HCT116 (cell line): ENCODE results near the gene KLHL2. TPM values are rescaled to one million over a fixed set of nuclear protein-coding genes. Genes with fewer than 3 reads are reported as not detected.

Experiments
- ATAC-seq: fragments of 200-7000 bp; cut with Tn5 transposase; 2 replicates; pipeline ENCODE4 v1.9.1; 2020; ENCODE audit warnings: mild to moderate bottlenecking, moderate library complexity
- BruUV-seq: library from RNA; stranded (reverse); fragments of 400-500 nt; replicated peaks from 2 replicates; lab custom pipeline; 2021; lab: Mats Ljungman, UMichigan
- CTCF ChIA-PET: fragments of 300-600 bp; sonication (Branson Sonifier 250); formaldehyde crosslinking; loops from one replicate; lab custom pipeline; 2021; ENCODE audit warnings: antibody characterized with exemption; lab: Charles Lee
- POLR2A ChIA-PET: fragments of 300-600, 350-600 bp; sonication (Branson Sonifier 250); formaldehyde crosslinking; loops from one replicate; lab custom pipeline; 2021; ENCODE audit warnings: antibody characterized with exemption; lab: Charles Lee
- RAD21 ChIA-PET, 2 experiments: fragments of 300-600 bp; sonication (Branson Sonifier 250); formaldehyde crosslinking; loops; one replicate each; lab custom pipeline; 2023; ENCODE audit warnings: low total read pairs in 2 of 2; ENCODE audit not compliant: uncharacterized antibody in 2 of 2, unreplicated experiment in 2 of 2, low non-redundant PET in 1 of 2; lab: Charles Lee
- DNase-seq: peaks from one replicate; pipeline ENCODE4 v3.0.0-alpha.2; 2010; ENCODE audit warnings: low read depth, low spot score
- H2AFZ ChIP-seq: fragments of 200-600 bp; shearing (Covaris generic), sonication (generic); 2 replicates; pipeline ENCODE4 v1.6.1; 2017; ENCODE audit warnings: low read depth, mixed run types, mixed read lengths, antibody characterized with exemption, low read length; ENCODE audit not compliant: poor library complexity, severe bottlenecking
- H3K27ac ChIP-seq: 2 replicates; pipeline ENCODE4 v1.5.1; 2012; ENCODE audit warnings: low read depth, low read length
- H3K27me3 ChIP-seq: fragments of 200-600 bp; sonication (generic); 2 replicates; pipeline ENCODE4 v1.6.1; 2016; ENCODE audit warnings: mixed run types, low read length, mixed read lengths; ENCODE audit not compliant: insufficient read depth
- H3K36me3 ChIP-seq, 2 experiments: fragments of 200-500 bp in 1 of 2; fragments of 200-600 bp in 1 of 2; sonication (Bioruptor generic) in 1 of 2; sonication (generic) in 1 of 2; 2 replicates each; pipeline versions ENCODE4 v1.5.1 to v1.6.1; 2014 to 2016; ENCODE audit warnings: low read length in 2 of 2, inconsistent platforms in 1 of 2, mixed read lengths in 1 of 2, mixed run types in 1 of 2; ENCODE audit not compliant: insufficient read depth in 2 of 2, control insufficient read depth in 1 of 2
- H3K4me1 ChIP-seq, 2 experiments: fragments of 200-600 bp in 1 of 2; sonication (generic) in 1 of 2; 2 replicates each; pipeline versions ENCODE4 v1.5.1 to v1.6.1; 2012 to 2017; ENCODE audit warnings: low read length in 2 of 2, inconsistent platforms in 1 of 2, mild to moderate bottlenecking in 1 of 2, mixed read lengths in 1 of 2, mixed run types in 1 of 2, moderate library complexity in 1 of 2; ENCODE audit not compliant: insufficient read depth in 2 of 2, control insufficient read depth in 1 of 2
- H3K4me2 ChIP-seq: fragments of 200-600 bp; sonication (generic); 2 replicates; pipeline ENCODE4 v1.6.1; 2017; ENCODE audit warnings: mixed run types, low read length, mixed read lengths
- H3K4me3 ChIP-seq, 2 experiments: fragments of 200-600 bp in 1 of 2; sonication (generic) in 1 of 2; replicated peaks in 1 of 2; 2 replicates each; pipeline ENCODE4 v1.5.1; 2011 to 2016; ENCODE audit warnings: low read length in 2 of 2, control low read depth in 1 of 2, low read depth in 1 of 2, mild to moderate bottlenecking in 1 of 2, mixed read lengths in 1 of 2, mixed run types in 1 of 2
- H3K79me2 ChIP-seq: fragments of 200-600 bp; sonication (generic); 2 replicates; pipeline ENCODE4 v1.6.1; 2017; ENCODE audit warnings: mild to moderate bottlenecking, mixed run types, low read length, moderate library complexity, mixed read lengths; ENCODE audit not compliant: insufficient read depth
- H3K9ac ChIP-seq: fragments of 200-600 bp; sonication (generic); 2 replicates; pipeline ENCODE4 v1.6.1; 2016; ENCODE audit warnings: low read length, mixed read lengths
- H3K9me2 ChIP-seq: fragments of 200-600 bp; sonication (generic), shearing (Covaris generic); 2 replicates; pipeline ENCODE4 v1.6.1; 2017; ENCODE audit warnings: mixed run types, mild to moderate bottlenecking, moderate library complexity; ENCODE audit not compliant: insufficient read depth
- H3K9me3 ChIP-seq, 2 experiments: fragments of 200-500 bp in 1 of 2; fragments of 200-600 bp in 1 of 2; sonication (Bioruptor generic) in 1 of 2; sonication (generic) in 1 of 2; 2 replicates each; pipeline ENCODE4 v1.6.1; 2014 to 2017; ENCODE audit warnings: low read length in 2 of 2, mixed read lengths in 2 of 2, inconsistent platforms in 1 of 2, low read depth in 1 of 2, mild to moderate bottlenecking in 1 of 2, mixed run types in 1 of 2, moderate library complexity in 1 of 2; ENCODE audit not compliant: control insufficient read depth in 1 of 2, insufficient read depth in 1 of 2
- H4K20me1 ChIP-seq: fragments of 200-600 bp; sonication (generic), shearing (Covaris generic); 2 replicates; pipeline ENCODE4 v1.6.1; 2017; ENCODE audit warnings: mixed run types, mild to moderate bottlenecking, moderate library complexity; ENCODE audit not compliant: insufficient read depth
- CBX3 ChIP-seq: IDR thresholded peaks from 2 replicates; pipeline ENCODE4 v1.6.1; 2012; ENCODE audit warnings: low read depth
- EGR1 ChIP-seq: IDR thresholded peaks from 2 replicates; pipeline ENCODE4 v1.6.1; 2012; ENCODE audit warnings: low read depth
- EZH2 ChIP-seq: fragments of 200-600 bp; sonication (generic); IDR thresholded peaks from 2 replicates; pipeline ENCODE4 v1.6.1; 2017; ENCODE audit warnings: antibody characterized with exemption, mixed run types
- POLR2A ChIP-seq: IDR thresholded peaks from 2 replicates; pipeline ENCODE4 v1.7.0; 2011; ENCODE audit warnings: borderline replicate concordance; ENCODE audit not compliant: insufficient read depth, insufficient read length; ENCODE audit errors: extremely low read depth
- RAD21 ChIP-seq: IDR thresholded peaks from 2 replicates; pipeline ENCODE4 v1.6.1; 2012; ENCODE audit warnings: low read depth, mild to moderate bottlenecking
- SP1 ChIP-seq: IDR thresholded peaks from 2 replicates; pipeline ENCODE4 v1.6.1; 2012; ENCODE audit warnings: low read depth
- SRF ChIP-seq: IDR thresholded peaks from 2 replicates; pipeline ENCODE4 v1.6.1; 2012; ENCODE audit warnings: low read depth
- intact Hi-C: fragments of 100-400 bp; cut with micrococcal nuclease; formaldehyde crosslinking; loops from 2 replicates; pipeline ENCODE4 v1.10.0; 2022
- total RNA-seq: library from RNA; stranded (reverse); gene quantifications from one replicate; pipeline ENCODE4 v1.2.1, GENCODE V29; 2021; ENCODE audit not compliant: unreplicated experiment
- TF ChIP-seq, protein P1 (sequence below): IDR thresholded peaks from 2 replicates; pipeline ENCODE4 v1.6.1; 2012
- TF ChIP-seq, protein P2 (sequence below): IDR thresholded peaks from 2 replicates; pipeline ENCODE4 v1.6.1; 2012; ENCODE audit warnings: low read depth

The KLHL2 gene
- total RNA-seq, 1 experiment from 2014 or later: 24.6 TPM

DNA sequence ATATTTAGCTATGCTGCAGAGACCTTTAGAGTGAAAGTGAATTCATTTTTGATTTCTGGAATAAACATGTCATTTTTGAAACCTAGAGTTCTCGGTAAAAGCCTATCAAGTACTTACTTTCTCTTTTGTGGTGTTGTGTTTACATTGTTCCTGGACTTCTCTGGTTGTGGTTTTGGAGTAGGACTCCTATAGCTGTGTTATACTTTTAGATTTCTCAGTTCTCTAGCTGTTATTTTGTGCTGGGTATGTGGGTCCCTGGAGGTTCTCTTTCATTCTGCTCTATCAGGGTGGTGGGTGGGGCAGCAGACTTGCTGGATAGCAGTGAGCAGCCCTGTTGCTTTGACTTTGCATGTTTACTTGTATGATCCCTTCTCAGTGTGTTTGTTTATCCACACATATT, 94.5 kb downstream of the KLHL2 start:
- Histone ChIP-seq H3K4me1 (no peaks in the 10 kb centered on the region), H3K9ac (no peak overlapping the region), H3K79me2 (no peaks in the 10 kb centered on the region), H3K27ac (no peak overlapping the region), H3K36me3 (peaks cover 0 to 9% of the 10 kb centered on the region in 2 experiments; a peak in 1 of 4 replicates), H4K20me1 (peaks cover 3% of the 10 kb centered on the region; the same call in 1 of the 2 replicates), H3K9me2 (no peaks in the 10 kb centered on the region), H3K9me3 (no peaks in the 10 kb centered on the region), H3K27me3 (no peaks in the 10 kb centered on the region), H3K4me2 (no peak overlapping the region), H3K4me3 (no peak overlapping the region), H2AFZ (no peak overlapping the region)
- intact Hi-C loops: no loop called here
- ChIA-PET RAD21 (no interaction called here), POLR2A (no interaction called here), CTCF (no interaction called here)
- TF ChIP-seq RAD21 (no peak), SRF (no peak), EGR1 (no peak), SP1 (no peak), EZH2 (no peak), POLR2A (no peak), CBX3 (no peak)
- TF ChIP-seq, protein P1, sequence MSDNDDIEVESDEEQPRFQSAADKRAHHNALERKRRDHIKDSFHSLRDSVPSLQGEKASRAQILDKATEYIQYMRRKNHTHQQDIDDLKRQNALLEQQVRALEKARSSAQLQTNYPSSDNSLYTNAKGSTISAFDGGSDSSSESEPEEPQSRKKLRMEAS: no peak
- TF ChIP-seq, protein P2, sequence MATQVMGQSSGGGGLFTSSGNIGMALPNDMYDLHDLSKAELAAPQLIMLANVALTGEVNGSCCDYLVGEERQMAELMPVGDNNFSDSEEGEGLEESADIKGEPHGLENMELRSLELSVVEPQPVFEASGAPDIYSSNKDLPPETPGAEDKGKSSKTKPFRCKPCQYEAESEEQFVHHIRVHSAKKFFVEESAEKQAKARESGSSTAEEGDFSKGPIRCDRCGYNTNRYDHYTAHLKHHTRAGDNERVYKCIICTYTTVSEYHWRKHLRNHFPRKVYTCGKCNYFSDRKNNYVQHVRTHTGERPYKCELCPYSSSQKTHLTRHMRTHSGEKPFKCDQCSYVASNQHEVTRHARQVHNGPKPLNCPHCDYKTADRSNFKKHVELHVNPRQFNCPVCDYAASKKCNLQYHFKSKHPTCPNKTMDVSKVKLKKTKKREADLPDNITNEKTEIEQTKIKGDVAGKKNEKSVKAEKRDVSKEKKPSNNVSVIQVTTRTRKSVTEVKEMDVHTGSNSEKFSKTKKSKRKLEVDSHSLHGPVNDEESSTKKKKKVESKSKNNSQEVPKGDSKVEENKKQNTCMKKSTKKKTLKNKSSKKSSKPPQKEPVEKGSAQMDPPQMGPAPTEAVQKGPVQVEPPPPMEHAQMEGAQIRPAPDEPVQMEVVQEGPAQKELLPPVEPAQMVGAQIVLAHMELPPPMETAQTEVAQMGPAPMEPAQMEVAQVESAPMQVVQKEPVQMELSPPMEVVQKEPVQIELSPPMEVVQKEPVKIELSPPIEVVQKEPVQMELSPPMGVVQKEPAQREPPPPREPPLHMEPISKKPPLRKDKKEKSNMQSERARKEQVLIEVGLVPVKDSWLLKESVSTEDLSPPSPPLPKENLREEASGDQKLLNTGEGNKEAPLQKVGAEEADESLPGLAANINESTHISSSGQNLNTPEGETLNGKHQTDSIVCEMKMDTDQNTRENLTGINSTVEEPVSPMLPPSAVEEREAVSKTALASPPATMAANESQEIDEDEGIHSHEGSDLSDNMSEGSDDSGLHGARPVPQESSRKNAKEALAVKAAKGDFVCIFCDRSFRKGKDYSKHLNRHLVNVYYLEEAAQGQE: no peak
- DNase-seq: no peak
- no peak for ATAC-seq
- BruUV-seq: no TSS peak
